Activated CD8-positive, alpha-beta T cell treated with anti-CD3 and anti-CD28 coated beads, Interleukin-2, amount 10 ng/mL, durations not matched to agents 7 days and 5 days (primary cell): ENCODE measurements around the gene CALD1. TPM values are rescaled to one million over a fixed set of nuclear protein-coding genes. Genes with fewer than 3 reads are reported as not detected.

Source experiments
- ATAC-seq: fragments of 150-1000 bp; cut with Tn5 transposase; one replicate; pipeline ENCODE4 v1.10.0; 2021; ENCODE audit warnings: moderate library complexity
- CTCF ChIA-PET: fragments of 350-600 bp; sonication (Branson Sonifier 250); formaldehyde crosslinking; loops from one replicate; lab custom pipeline; 2021; ENCODE audit warnings: antibody characterized with exemption; lab: Charles Lee
- POLR2A ChIA-PET: fragments of 350-600 bp; sonication (Branson Sonifier 250); formaldehyde crosslinking; loops from one replicate; lab custom pipeline; 2021; ENCODE audit warnings: antibody characterized with exemption; lab: Charles Lee
- DNase-seq: peaks from one replicate; pipeline ENCODE4 v3.0.0-alpha.2; 2020
- H3K27ac Mint-ChIP-seq: one replicate; pipeline ENCODE4 v1.8.0; 2021; ENCODE audit warnings: mild to moderate bottlenecking, mixed read lengths
- H3K27me3 Mint-ChIP-seq: one replicate; pipeline ENCODE4 v1.8.0; 2021; ENCODE audit warnings: low read depth, mixed read lengths
- H3K36me3 Mint-ChIP-seq: one replicate; pipeline ENCODE4 v1.8.0; 2021; ENCODE audit warnings: low read depth, mixed read lengths
- H3K4me1 Mint-ChIP-seq: one replicate; pipeline ENCODE4 v1.8.0; 2021; ENCODE audit warnings: low read depth, mixed read lengths
- H3K4me3 Mint-ChIP-seq: one replicate; pipeline ENCODE4 v1.8.0; 2021; ENCODE audit warnings: mild to moderate bottlenecking, mixed read lengths
- H3K9me3 Mint-ChIP-seq: one replicate; pipeline ENCODE4 v1.8.0; 2022; ENCODE audit warnings: mixed read lengths; ENCODE audit not compliant: insufficient read depth
- total RNA-seq, 2 experiments: library from RNA; stranded (reverse); gene quantifications; one replicate each; pipeline ENCODE4 v1.2.3, GENCODE V29; 2021

The CALD1 gene
- total RNA-seq, 2 experiments from 2014 or later = 0.55 TPM; not detected in 1

- Mint-ChIP-seq H3K4me3 (no peak overlapping the region), H3K36me3 (no peaks in the 10 kb centered on the region), H3K27me3 (no peaks in the 10 kb centered on the region), H3K9me3 (no peaks in the 10 kb centered on the region), H3K27ac (no peak overlapping the region), H3K4me1 (no peaks in the 10 kb centered on the region)
- ATAC-seq = no peak
- CTCF ChIA-PET = interaction anchor here (1.0 kb wide), 1 partner anchor 31 kb away, joined by 3 read pairs; no protein-coding TSS in a partner anchor
- DNase-seq = no peak
- POLR2A ChIA-PET = no interaction called here
Measured at GRCh38 chr7:134767520-134768168, 11.8 kb upstream of the CALD1 start.

GRCh38 chr7:134768243-134768642, 11.2 kb upstream of the CALD1 start:
- ChIA-PET POLR2A (no interaction called here), CTCF (interaction anchor here (0.8 to 1.0 kb wide), 2 partner anchors 17 to 32 kb away, joined by 3 to 4 read pairs; no protein-coding TSS in a partner anchor)
- no peak for ATAC-seq
- DNase-seq = no peak
- H3K4me1 Mint-ChIP-seq = no peaks in the 10 kb centered on the region
- no peaks in the 10 kb centered on the region for H3K9me3 Mint-ChIP-seq
- no peaks in the 10 kb centered on the region for H3K27me3 Mint-ChIP-seq
- H3K27ac Mint-ChIP-seq = no peak overlapping the region
- H3K36me3 Mint-ChIP-seq = no peaks in the 10 kb centered on the region
- no peak overlapping the region for H3K4me3 Mint-ChIP-seq

- DNase-seq (no peak), ATAC-seq (no peak)
- Mint-ChIP-seq H3K9me3 (no peaks in the 10 kb centered on the region), H3K27ac (no peak overlapping the region), H3K27me3 (no peaks in the 10 kb centered on the region), H3K4me3 (no peak overlapping the region), H3K4me1 (no peaks in the 10 kb centered on the region), H3K36me3 (no peaks in the 10 kb centered on the region)
- ChIA-PET POLR2A (no interaction called here), CTCF (no interaction called here)
Measured at GRCh38 chr7:134770676-134771075, 8.8 kb upstream of the CALD1 start.

GRCh38 chr7:134771111-134771510, 8.3 kb upstream of the CALD1 start:
- CTCF ChIA-PET = no interaction called here
- POLR2A ChIA-PET = no interaction called here
- Mint-ChIP-seq H3K4me1 (no peaks in the 10 kb centered on the region), H3K27ac (no peak overlapping the region), H3K4me3 (no peak overlapping the region), H3K36me3 (no peaks in the 10 kb centered on the region), H3K27me3 (no peaks in the 10 kb centered on the region), H3K9me3 (no peaks in the 10 kb centered on the region)
- DNase-seq (no peak), ATAC-seq (no peak)

- no peak overlapping the region for H3K27ac Mint-ChIP-seq
- no peaks in the 10 kb centered on the region for H3K4me1 Mint-ChIP-seq
- ChIA-PET CTCF (no interaction called here), POLR2A (no interaction called here)
- H3K4me3 Mint-ChIP-seq = no peak overlapping the region
- ATAC-seq = no peak
- H3K27me3 Mint-ChIP-seq = no peaks in the 10 kb centered on the region
- H3K9me3 Mint-ChIP-seq = no peaks in the 10 kb centered on the region
- no peak for DNase-seq
- no peaks in the 10 kb centered on the region for H3K36me3 Mint-ChIP-seq
Measured at GRCh38 chr7:134771889-134772288, 7.5 kb upstream of the CALD1 start.

GRCh38 chr7:134772401-134772800, 7.0 kb upstream of the CALD1 start:
- ChIA-PET POLR2A (no interaction called here), CTCF (no interaction called here)
- no peak for DNase-seq
- H3K27me3 Mint-ChIP-seq = no peaks in the 10 kb centered on the region
- H3K9me3 Mint-ChIP-seq = no peaks in the 10 kb centered on the region
- no peaks in the 10 kb centered on the region for H3K4me1 Mint-ChIP-seq
- H3K36me3 Mint-ChIP-seq = no peaks in the 10 kb centered on the region
- H3K27ac Mint-ChIP-seq = no peak overlapping the region
- no peak overlapping the region for H3K4me3 Mint-ChIP-seq
- no peak for ATAC-seq

- Mint-ChIP-seq H3K27me3 (peaks cover 2% of the 10 kb centered on the region), H3K4me3 (no peak overlapping the region), H3K9me3 (no peaks in the 10 kb centered on the region), H3K36me3 (no peaks in the 10 kb centered on the region), H3K4me1 (no peaks in the 10 kb centered on the region), H3K27ac (no peak overlapping the region)
- ATAC-seq (no peak), DNase-seq (no peak)
- CTCF ChIA-PET = no interaction called here
- POLR2A ChIA-PET = no interaction called here
Measured at GRCh38 chr7:134773164-134773563, 6.3 kb upstream of the CALD1 start.

GRCh38 chr7:134774119-134774518, 5.3 kb upstream of the CALD1 start:
- H3K36me3 Mint-ChIP-seq = no peaks in the 10 kb centered on the region
- ChIA-PET CTCF (no interaction called here), POLR2A (no interaction called here)
- no peak for ATAC-seq
- no peaks in the 10 kb centered on the region for H3K9me3 Mint-ChIP-seq
- peaks cover 2% of the 10 kb centered on the region for H3K27me3 Mint-ChIP-seq
- H3K4me1 Mint-ChIP-seq = no peaks in the 10 kb centered on the region
- DNase-seq = no peak
- H3K27ac Mint-ChIP-seq = no peak overlapping the region
- H3K4me3 Mint-ChIP-seq = no peak overlapping the region

GRCh38 chr7:134777470-134777869, 2.0 kb upstream of the CALD1 start:
- ATAC-seq (no peak), DNase-seq (no peak)
- no peaks in the 10 kb centered on the region for H3K9me3 Mint-ChIP-seq
- H3K4me3 Mint-ChIP-seq = no peak overlapping the region
- peaks cover 5% of the 10 kb centered on the region for H3K27me3 Mint-ChIP-seq
- ChIA-PET CTCF (no interaction called here), POLR2A (no interaction called here)
- no peaks in the 10 kb centered on the region for H3K4me1 Mint-ChIP-seq
- H3K36me3 Mint-ChIP-seq = no peaks in the 10 kb centered on the region
- H3K27ac Mint-ChIP-seq = no peak overlapping the region

GRCh38 chr7:134777908-134778580, 1.4 kb upstream of the CALD1 start:
- ChIA-PET CTCF (no interaction called here), POLR2A (no interaction called here)
- no peaks in the 10 kb centered on the region for H3K4me1 Mint-ChIP-seq
- no peak overlapping the region for H3K4me3 Mint-ChIP-seq
- DNase-seq = no peak
- peaks cover 5% of the 10 kb centered on the region for H3K27me3 Mint-ChIP-seq
- no peak overlapping the region for H3K27ac Mint-ChIP-seq
- no peak for ATAC-seq
- H3K9me3 Mint-ChIP-seq = no peaks in the 10 kb centered on the region
- no peaks in the 10 kb centered on the region for H3K36me3 Mint-ChIP-seq

GRCh38 chr7:134779741-134780065, 269 bp downstream of the CALD1 start:
- DNase-seq (no peak), ATAC-seq (no peak)
- peaks cover 5% of the 10 kb centered on the region for H3K27me3 Mint-ChIP-seq
- CTCF ChIA-PET = no interaction called here
- POLR2A ChIA-PET = no interaction called here
- no peaks in the 10 kb centered on the region for H3K4me1 Mint-ChIP-seq
- no peaks in the 10 kb centered on the region for H3K36me3 Mint-ChIP-seq
- H3K9me3 Mint-ChIP-seq = no peaks in the 10 kb centered on the region
- H3K4me3 Mint-ChIP-seq = no peak overlapping the region
- no peak overlapping the region for H3K27ac Mint-ChIP-seq

- no peak for ATAC-seq
- H3K9me3 Mint-ChIP-seq = no peaks in the 10 kb centered on the region
- CTCF ChIA-PET = no interaction called here
Measured at GRCh38 chr7:134780166-134780828, 863 bp downstream of the CALD1 start.

More at GRCh38 chr7:134780166-134780828, 863 bp downstream of the CALD1 start:
- Mint-ChIP-seq H3K27me3 (peaks cover 5% of the 10 kb centered on the region), H3K27ac (no peak overlapping the region), H3K4me1 (no peaks in the 10 kb centered on the region), H3K4me3 (no peak overlapping the region), H3K36me3 (no peaks in the 10 kb centered on the region)
- DNase-seq = no peak
- POLR2A ChIA-PET = no interaction called here
